OCI-LY7 (cell line): Measurements from ENCODE around the gene AXIN2. TPM values are rescaled to one million over a fixed set of nuclear protein-coding genes. Genes with fewer than 3 reads are reported as not detected.

ENCODE experiments used
- Bru-seq: library from RNA; stranded (reverse); fragments of 400-500 nt; gene quantifications from one replicate; lab custom pipeline; 2021; lab: Mats Ljungman, UMichigan
- BruChase-seq, 2 experiments: library from RNA; stranded (reverse); fragments of 400-500 nt; gene quantifications; one replicate each; lab custom pipeline; 2021; lab: Mats Ljungman, UMichigan
- BruUV-seq: library from RNA; stranded (reverse); fragments of 400-500 nt; replicated peaks from 2 replicates; lab custom pipeline; 2021; lab: Mats Ljungman, UMichigan
- CTCF ChIA-PET: fragments of 300-600 bp; sonication (Branson Sonifier 250); formaldehyde crosslinking; loops from one replicate; lab custom pipeline; 2022; ENCODE audit warnings: antibody characterized with exemption; ENCODE audit not compliant: unreplicated experiment; lab: Charles Lee
- POLR2A ChIA-PET: fragments of 300-600 bp; sonication (Branson Sonifier 250); formaldehyde crosslinking; loops from one replicate; lab custom pipeline; 2022; ENCODE audit warnings: antibody characterized with exemption; lab: Charles Lee
- DNase-seq: peaks from one replicate; pipeline ENCODE4 v3.0.0-alpha.2; 2015; ENCODE audit warnings: low spot score
- H2AFZ ChIP-seq: fragments of 200-600 bp; sonication (generic), shearing (Covaris generic); 2 replicates; pipeline ENCODE4 v1.6.1; 2014; ENCODE audit warnings: mild to moderate bottlenecking, antibody characterized with exemption, low read length, moderate library complexity
- H3K27ac ChIP-seq: fragments of 200-600 bp; sonication (generic); 2 replicates; pipeline ENCODE4 v1.5.1; 2014; ENCODE audit warnings: mixed run types, low read depth, mild to moderate bottlenecking, moderate library complexity, low read length, inconsistent platforms; ENCODE audit not compliant: poor library complexity, severe bottlenecking
- H3K36me3 ChIP-seq: fragments of 200-600 bp; sonication (generic); 2 replicates; pipeline ENCODE4 v1.6.1; 2014; ENCODE audit warnings: mild to moderate bottlenecking, antibody characterized with exemption, low read length, moderate library complexity, mixed read lengths; ENCODE audit not compliant: insufficient read depth
- H3K4me1 ChIP-seq: fragments of 200-600 bp; sonication (generic); 2 replicates; pipeline ENCODE4 v1.5.1; 2014; ENCODE audit warnings: mild to moderate bottlenecking, low read length; ENCODE audit not compliant: insufficient read depth, poor library complexity, severe bottlenecking
- H3K4me2 ChIP-seq: fragments of 200-600 bp; sonication (generic); 2 replicates; pipeline ENCODE4 v1.6.1; 2014; ENCODE audit warnings: mild to moderate bottlenecking, low read length
- H3K4me3 ChIP-seq: fragments of 200-600 bp; sonication (generic); 2 replicates; pipeline ENCODE4 v1.5.1; 2014; ENCODE audit warnings: mild to moderate bottlenecking, low read depth, low read length; ENCODE audit not compliant: poor library complexity, severe bottlenecking
- H3K79me2 ChIP-seq: fragments of 200-600 bp; sonication (generic); 2 replicates; pipeline ENCODE4 v1.6.1; 2016; ENCODE audit warnings: low read depth, mild to moderate bottlenecking, low read length, moderate library complexity, mixed read lengths; ENCODE audit not compliant: insufficient read depth
- H3K9me2 ChIP-seq: fragments of 200-600 bp; sonication (generic); 2 replicates; pipeline ENCODE4 v1.6.1; 2016; ENCODE audit warnings: mild to moderate bottlenecking, low read length, mixed read lengths; ENCODE audit not compliant: insufficient read depth
- H3K9me3 ChIP-seq: fragments of 200-600 bp; sonication (generic); 2 replicates; pipeline ENCODE4 v1.6.1; 2014; ENCODE audit warnings: mild to moderate bottlenecking, mixed run types, low read length, mixed read lengths
- H4K20me1 ChIP-seq: fragments of 200-600 bp; sonication (generic); 2 replicates; pipeline ENCODE4 v1.6.1; 2014; ENCODE audit warnings: mild to moderate bottlenecking, antibody characterized with exemption, low read length, moderate library complexity, mixed read lengths; ENCODE audit not compliant: insufficient read depth
- EZH2phosphoT487 ChIP-seq: fragments of 200-600 bp; sonication (generic); IDR thresholded peaks from 2 replicates; pipeline ENCODE4 v1.6.1; 2018; ENCODE audit warnings: low read depth, borderline replicate concordance, mild to moderate bottlenecking, mixed run types, antibody characterized with exemption, low read length, moderate library complexity, mixed read lengths
- intact Hi-C: fragments of 100-400 bp; cut with micrococcal nuclease; formaldehyde crosslinking; loops from one replicate; pipeline ENCODE4 v1.10.0; 2022; ENCODE audit not compliant: unreplicated experiment
- long read RNA-seq: library from polyadenylated mRNA; stranded (forward); transcript quantifications from one replicate; pipeline ENCODE4 v2.0.0, GENCODE V29; 2022
- total RNA-seq, 2 experiments: library from RNA; depleted of rRNA in 1 of 2; stranded (reverse); fragments of >200 nt in 1 of 2; shearing (Covaris generic) in 1 of 2; gene quantifications; 2 replicates each; pipeline ENCODE4 v1.2.3, GENCODE V29; 2014 to 2022
- TF ChIP-seq, protein P1 (sequence below): fragments of 200-600 bp; sonication (generic); conservative IDR thresholded peaks from 2 replicates; pipeline ENCODE4 v1.5.1; 2014; ENCODE audit warnings: mild to moderate bottlenecking, antibody characterized with exemption, low read length, moderate library complexity, mixed read lengths

Gene AXIN2, protein sequence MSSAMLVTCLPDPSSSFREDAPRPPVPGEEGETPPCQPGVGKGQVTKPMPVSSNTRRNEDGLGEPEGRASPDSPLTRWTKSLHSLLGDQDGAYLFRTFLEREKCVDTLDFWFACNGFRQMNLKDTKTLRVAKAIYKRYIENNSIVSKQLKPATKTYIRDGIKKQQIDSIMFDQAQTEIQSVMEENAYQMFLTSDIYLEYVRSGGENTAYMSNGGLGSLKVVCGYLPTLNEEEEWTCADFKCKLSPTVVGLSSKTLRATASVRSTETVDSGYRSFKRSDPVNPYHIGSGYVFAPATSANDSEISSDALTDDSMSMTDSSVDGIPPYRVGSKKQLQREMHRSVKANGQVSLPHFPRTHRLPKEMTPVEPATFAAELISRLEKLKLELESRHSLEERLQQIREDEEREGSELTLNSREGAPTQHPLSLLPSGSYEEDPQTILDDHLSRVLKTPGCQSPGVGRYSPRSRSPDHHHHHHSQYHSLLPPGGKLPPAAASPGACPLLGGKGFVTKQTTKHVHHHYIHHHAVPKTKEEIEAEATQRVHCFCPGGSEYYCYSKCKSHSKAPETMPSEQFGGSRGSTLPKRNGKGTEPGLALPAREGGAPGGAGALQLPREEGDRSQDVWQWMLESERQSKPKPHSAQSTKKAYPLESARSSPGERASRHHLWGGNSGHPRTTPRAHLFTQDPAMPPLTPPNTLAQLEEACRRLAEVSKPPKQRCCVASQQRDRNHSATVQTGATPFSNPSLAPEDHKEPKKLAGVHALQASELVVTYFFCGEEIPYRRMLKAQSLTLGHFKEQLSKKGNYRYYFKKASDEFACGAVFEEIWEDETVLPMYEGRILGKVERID
- 5.2 and 8.5 TPM in 2 replicates for total RNA-seq (2014; rRNA removed; shearing (Covaris generic))
- total RNA-seq (2022): 8.2 and 8.5 TPM in 2 replicates
- Bru-seq, nascent RNA: percentile 47 among the genes with signal in this experiment
- BruChase-seq, experiment 1, labeled RNA remaining after a 6-hour chase: percentile 46 among the genes with signal in this experiment
- percentile 54 among the genes with signal in this experiment for BruChase-seq, experiment 2, labeled RNA remaining after a 2-hour chase
- long read RNA-seq, partial matches to known transcripts: 2 of 5 reads
- long read RNA-seq, other reads (novel, unspliced or antisense): 3 of 5 reads

DNA sequence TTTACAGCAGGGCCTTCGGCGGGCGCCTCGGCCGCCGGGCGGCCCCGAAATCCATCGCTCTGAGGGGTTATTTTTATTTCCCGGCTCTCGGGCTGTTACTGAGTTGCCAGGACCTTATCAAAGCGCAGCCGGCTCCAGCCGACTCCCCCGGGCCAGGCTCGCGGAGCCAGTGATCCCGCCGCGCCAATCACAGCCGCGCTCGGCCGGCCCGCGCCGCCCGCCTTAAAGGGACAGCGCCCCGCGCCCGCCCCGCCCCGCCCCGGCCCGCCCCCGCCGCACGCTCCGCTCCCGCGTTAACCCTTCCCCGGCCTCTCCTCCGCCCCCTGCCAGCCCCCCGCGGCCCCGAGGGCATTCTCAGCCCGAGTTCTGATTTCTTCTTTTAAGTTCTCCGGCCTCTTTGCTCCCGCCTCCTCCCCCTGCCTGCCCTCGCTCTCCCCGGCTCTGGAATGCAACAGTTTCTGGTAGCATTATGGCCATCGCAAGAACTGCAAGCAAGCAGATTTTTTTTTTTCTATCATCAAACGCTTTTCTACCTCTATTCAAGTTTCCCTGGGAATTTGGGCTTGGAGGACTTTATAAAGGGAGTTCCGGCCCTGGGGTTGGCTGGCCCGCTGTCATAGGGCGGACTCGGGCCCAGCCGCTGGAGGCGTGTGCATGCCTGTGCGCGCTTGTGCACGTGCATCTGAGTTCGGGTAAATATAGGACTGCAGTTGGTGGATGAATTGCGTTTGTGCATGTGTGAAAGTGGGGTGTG, at the start of gene AXIN2:
Gene AXIN2 (minus strand): TSS at position 197 of the 754 bp plus-strand sequence. CDS start 3,028 bp downstream, outside the sequence.
- POLR2A ChIA-PET: no interaction called here
- Histone ChIP-seq H3K9me2 (no peaks in the 10 kb centered on the region), H3K27ac (peak within 1 kb of the TSS; percentile 68), H3K9me3 (no peaks in the 10 kb centered on the region), H3K4me3 (peak within 1 kb of the TSS; percentile 96), H3K4me1 (peaks cover 28% of the 10 kb centered on the region), H3K4me2 (peak within 1 kb of the TSS; percentile 93), H2AFZ (peak within 1 kb of the TSS; percentile 98), H4K20me1 (peaks cover 5% of the 10 kb centered on the region; the same call in 1 of the 2 replicates), H3K36me3 (0 out of 2 replicates have a peak, but pooled peaks cover 7% of the 10 kb centered on the region), H3K79me2 (peaks cover 7% of the 10 kb centered on the region; the same call in 1 of the 2 replicates)
- CTCF ChIA-PET: no interaction called here
- DNase-seq: peak; percentile 93
- no TSS peak for BruUV-seq
- TF ChIP-seq EZH2phosphoT487: no peak
- TF ChIP-seq, protein P1, sequence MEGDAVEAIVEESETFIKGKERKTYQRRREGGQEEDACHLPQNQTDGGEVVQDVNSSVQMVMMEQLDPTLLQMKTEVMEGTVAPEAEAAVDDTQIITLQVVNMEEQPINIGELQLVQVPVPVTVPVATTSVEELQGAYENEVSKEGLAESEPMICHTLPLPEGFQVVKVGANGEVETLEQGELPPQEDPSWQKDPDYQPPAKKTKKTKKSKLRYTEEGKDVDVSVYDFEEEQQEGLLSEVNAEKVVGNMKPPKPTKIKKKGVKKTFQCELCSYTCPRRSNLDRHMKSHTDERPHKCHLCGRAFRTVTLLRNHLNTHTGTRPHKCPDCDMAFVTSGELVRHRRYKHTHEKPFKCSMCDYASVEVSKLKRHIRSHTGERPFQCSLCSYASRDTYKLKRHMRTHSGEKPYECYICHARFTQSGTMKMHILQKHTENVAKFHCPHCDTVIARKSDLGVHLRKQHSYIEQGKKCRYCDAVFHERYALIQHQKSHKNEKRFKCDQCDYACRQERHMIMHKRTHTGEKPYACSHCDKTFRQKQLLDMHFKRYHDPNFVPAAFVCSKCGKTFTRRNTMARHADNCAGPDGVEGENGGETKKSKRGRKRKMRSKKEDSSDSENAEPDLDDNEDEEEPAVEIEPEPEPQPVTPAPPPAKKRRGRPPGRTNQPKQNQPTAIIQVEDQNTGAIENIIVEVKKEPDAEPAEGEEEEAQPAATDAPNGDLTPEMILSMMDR: peak; percentile 45
- intact Hi-C loops: no loop called here

DNA sequence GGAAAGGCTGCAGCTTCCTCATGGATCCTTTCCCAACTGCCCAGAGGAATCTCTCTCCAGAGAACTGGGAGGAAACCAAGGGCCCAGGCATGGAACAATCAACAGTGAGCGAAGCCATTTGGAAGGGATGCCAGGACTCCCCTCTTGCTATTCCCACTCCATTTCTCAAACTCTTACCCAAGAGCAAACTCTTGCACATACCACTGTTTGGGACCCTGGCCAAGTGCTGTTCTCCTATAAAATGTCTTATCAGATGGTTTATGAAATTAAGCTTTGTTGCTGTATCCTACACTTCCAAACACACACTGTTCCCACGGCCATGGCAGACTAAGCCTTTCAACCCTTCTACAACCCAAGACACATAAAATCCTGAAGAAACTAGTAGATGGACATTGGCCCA, 48.3 kb upstream of the AXIN2 start:
- H3K4me2 ChIP-seq: no peak overlapping the region
- H3K4me3 ChIP-seq: no peak overlapping the region
- no peaks in the 10 kb centered on the region for H3K9me3 ChIP-seq
- no peaks in the 10 kb centered on the region for H3K9me2 ChIP-seq
- no TSS peak for BruUV-seq
- intact Hi-C loops: no loop called here
- DNase-seq: no peak
- H3K36me3 ChIP-seq: no peaks in the 10 kb centered on the region
- ChIA-PET CTCF (no interaction called here), POLR2A (no interaction called here)
- TF ChIP-seq EZH2phosphoT487: no peak
- TF ChIP-seq, protein P1: no peak
- H3K27ac ChIP-seq: no peak overlapping the region
- no peaks in the 10 kb centered on the region for H3K79me2 ChIP-seq
- no peak overlapping the region for H2AFZ ChIP-seq
- no peaks in the 10 kb centered on the region for H3K4me1 ChIP-seq
- H4K20me1 ChIP-seq: no peaks in the 10 kb centered on the region
